ENCODE data around the gene OR52W1.

- TF ChIP-seq POLR2A (IDR thresholded peaks at IDR 0.05; ENCODE audit: low read length) (no peak), GATA1 (IDR thresholded peaks at IDR 0.05; ENCODE audit: low read depth, low read length) (no peak)
Observed at GRCh38 chr11:6205366-6205765, 6.3 kb downstream of the OR52W1 start, which contains the start of gene C11orf42.

All from erythroblast (primary cell).